ENCODE results near the gene QSOX2. TPM values are rescaled to one million over a fixed set of nuclear protein-coding genes. Genes with fewer than 3 reads are reported as not detected.

The QSOX2 gene
- total RNA-seq, 4 donors from 2014 or later: 5.6 to 18.5 (median 6.6) TPM

DNA sequence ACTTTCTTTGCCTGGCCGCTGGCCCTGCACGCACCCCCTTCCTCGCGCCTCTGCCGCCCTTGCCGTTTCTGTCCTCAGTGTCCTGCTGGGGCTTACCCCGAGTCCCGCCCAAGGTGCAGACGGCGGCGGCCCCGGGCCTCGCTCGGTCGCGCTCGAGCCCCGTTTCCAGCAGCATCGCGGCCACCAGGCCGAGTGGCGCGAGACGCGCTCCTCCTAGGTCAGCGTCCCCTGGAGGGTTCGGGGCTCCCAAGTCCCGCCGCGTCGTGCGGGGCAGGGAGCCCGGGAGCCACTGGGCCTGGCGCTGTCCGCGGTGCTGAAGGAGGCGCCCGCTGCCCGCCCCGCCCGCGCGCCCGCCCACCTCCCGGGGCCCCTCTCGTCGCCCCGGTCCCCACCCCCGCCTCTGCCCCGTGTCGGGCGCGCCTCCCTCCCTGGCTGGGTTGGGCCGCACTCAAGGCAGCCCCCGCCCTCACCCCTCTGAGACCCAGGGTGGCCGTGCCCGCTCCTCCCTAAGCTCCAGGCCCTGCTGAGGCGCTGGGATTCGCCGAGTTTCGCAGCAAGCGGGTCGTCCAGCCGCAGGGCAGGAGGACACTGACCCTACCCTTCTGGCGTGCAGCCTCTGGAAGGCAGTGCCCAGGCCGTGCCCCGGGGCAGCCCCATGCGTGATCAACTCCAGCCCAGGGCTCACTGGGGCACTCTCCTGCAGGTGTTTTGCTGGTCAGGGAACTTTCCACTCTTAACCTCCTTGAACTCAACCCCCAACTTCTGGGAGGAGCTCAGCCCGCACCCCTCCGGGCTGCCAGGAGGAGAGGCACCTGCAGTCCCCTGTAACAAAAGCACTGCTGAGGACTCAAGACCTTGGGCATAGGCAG, 40.5 kb downstream of the QSOX2 start, which contains the start of gene LHX3:
Gene LHX3 (minus strand): TSS at position 291 of the 869 bp plus-strand sequence. CDS start 116 bp downstream, at position 175.
- no peak for ATAC-seq (ENCODE audit: low FRiP score)
- TF ChIP-seq, protein P1, sequence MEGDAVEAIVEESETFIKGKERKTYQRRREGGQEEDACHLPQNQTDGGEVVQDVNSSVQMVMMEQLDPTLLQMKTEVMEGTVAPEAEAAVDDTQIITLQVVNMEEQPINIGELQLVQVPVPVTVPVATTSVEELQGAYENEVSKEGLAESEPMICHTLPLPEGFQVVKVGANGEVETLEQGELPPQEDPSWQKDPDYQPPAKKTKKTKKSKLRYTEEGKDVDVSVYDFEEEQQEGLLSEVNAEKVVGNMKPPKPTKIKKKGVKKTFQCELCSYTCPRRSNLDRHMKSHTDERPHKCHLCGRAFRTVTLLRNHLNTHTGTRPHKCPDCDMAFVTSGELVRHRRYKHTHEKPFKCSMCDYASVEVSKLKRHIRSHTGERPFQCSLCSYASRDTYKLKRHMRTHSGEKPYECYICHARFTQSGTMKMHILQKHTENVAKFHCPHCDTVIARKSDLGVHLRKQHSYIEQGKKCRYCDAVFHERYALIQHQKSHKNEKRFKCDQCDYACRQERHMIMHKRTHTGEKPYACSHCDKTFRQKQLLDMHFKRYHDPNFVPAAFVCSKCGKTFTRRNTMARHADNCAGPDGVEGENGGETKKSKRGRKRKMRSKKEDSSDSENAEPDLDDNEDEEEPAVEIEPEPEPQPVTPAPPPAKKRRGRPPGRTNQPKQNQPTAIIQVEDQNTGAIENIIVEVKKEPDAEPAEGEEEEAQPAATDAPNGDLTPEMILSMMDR (IDR thresholded peaks at IDR 0.05): no peak

DNA sequence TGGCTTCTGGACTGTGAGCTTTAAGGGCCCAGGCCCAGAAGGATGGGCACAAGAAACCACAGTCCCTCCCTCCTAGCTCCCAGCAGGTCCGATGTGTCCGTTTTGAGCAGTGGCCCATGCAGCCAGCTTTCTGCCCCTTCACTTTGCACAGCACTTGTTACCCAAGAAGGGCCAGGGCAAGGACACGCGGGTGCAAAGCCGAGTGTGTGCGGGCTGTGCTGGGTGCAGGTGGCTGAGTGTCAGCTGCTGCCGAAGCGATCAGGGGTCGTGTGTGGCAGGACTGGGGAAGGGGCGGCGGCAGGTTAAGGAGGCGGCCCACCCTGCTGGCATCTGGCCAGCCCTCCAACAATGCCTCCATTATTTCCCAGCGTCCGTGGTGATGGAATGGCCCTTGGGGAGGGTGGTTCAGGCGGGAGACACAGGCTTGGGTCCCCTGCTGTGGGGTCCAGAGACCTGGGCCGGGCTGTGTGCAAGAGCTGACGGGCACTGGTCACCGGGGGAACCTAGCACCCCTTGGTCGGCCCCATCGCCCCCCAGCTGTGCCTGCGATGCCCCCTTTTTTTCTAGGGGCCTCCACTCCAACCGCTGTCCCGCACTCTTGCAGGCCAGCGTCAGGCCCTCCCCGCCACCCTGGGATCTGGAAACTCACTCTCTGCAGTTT, 41.3 kb downstream of the QSOX2 start:
- no peak for DNase-seq (ENCODE audit: low spot score)
- ATAC-seq (ENCODE audit: low FRiP score): no peak
- TF ChIP-seq, protein P1 (IDR thresholded peaks at IDR 0.05): no peak

More for the DNA sequence above, 40.5 kb downstream of the QSOX2 start, which contains the start of gene LHX3:
- DNase-seq (ENCODE audit: low spot score): no peak

DNA sequence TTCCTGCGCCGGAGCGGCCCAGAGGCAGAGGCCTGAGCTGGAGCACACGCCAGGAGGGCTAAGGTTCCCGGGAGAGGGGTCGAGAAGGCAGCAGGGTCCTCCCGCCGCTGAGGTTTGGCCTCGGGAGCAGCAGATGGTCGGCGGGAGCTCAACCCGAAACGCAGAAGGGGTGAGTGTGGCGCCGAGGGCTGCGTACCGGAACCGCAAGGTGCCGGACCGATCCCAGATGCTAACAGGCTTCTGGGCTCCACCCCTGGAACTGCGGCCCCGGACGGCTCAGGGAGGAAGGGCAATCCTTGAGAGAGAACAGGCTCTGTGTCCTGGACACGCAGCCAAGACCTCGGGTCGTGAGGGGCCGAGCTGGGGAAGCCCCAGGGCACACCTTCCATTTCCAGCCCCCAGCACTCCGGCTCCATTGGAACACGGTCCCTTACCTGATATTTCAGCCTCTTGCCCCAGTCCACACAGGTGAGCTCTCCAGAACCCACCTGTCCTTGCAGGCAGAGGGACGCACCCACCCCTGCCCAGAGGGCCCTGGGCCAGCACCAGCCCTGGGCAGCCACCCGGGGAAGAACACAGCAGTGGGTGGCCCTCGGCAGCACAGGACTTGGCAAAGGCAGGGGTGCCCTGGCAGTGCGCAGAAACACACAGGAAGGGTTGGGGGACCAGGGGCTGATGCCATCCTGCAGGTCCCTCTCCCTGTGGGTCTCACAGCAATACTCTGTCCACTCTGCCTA, 42.0 kb downstream of the QSOX2 start:
- DNase-seq (ENCODE audit: low spot score) (no peak), ATAC-seq (ENCODE audit: low FRiP score) (no peak)

DNA sequence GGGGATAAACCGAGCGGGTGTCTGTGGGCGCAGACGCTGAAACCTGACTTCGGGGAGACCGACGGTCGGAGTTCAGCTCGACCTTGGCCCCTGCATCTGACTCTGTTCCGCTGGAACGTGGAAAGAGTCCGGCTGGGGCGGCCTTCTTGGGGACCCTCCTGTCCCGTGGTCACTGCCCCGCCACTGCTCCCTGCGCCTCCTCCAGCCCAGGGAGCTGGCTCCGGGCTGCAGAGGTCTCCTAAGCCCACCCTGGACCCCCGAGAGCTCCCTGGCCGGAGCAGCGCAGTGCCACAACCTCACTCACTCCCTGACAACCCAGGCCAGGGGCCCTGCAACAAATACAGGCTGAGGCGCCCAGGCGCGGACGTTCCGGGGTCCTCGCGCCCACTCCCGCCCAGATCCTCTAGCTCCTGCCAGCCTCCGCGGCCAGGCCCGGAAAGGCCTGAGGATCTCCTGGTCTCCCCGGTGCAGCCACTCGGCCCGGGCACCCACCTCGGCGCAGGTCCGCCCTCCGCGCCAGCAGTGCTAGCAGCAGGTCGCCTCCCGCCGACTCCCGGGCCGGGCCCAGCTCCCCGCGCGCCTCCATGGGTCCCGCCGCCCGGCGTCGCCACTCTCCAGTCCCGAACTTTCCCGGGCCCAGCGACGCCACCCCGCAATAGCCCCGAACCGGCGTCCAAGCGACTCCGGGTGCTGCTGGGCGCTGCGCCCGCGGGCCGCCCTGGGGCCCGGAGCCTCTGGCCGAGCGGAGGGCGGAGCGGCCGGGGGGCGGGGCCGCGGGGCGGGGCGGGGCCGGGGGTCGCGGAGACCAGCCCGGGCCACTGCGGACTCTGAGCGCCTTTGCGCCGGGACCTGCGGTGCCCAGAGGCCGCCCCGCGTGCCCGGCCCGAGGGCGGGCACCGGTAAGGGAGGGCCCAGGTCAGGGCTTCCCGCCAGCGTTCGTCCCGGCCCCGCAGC, 42.9 kb downstream of the QSOX2 start:
- DNase-seq (ENCODE audit: low spot score) (no peak), ATAC-seq (ENCODE audit: low FRiP score) (no peak)
- TF ChIP-seq, protein P1 (IDR thresholded peaks at IDR 0.05): no peak

More for the DNA sequence above, 42.0 kb downstream of the QSOX2 start:
- TF ChIP-seq, protein P1 (IDR thresholded peaks at IDR 0.05): no peak

DNA sequence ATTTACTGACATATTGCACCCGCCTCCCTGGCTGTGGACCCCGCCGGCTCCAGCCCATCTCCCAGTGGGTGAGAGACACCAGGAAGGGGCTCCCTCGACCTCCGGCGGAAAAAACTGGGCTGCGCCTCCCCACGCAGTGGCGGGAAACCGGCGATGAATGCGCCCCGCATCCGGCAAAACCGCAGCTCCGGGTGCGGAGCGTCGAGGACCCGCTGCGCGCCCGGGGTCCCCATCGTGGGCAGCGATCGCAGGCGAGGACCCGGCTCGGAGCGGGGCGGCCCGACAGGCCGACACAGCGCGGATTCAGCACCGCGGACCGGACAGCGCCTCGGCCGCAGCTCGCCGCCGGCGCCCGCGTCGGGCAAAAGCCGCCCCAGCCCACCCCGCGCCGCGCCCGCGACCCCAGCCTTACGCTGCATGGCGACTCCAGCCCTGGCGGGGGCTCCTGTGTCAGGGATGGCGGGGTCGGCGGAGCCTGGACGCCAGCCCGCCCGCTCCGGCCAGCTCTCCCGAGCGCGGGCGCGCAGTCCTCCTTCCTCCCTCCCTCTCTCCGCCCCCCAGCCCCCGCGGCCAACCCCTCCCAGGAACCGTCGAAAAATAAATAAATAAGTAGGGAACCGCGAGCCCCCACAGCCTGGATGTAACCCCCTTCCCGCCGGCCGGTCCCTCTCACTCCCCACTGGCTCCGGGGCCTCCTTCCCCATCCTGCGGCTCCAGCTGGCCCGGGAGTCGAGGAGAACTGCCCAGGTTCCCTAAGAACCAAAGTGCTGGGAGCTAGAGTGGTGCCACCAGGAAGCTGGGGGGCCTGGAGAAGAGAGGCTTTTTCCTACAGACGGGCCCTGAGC, 43.8 kb downstream of the QSOX2 start:
- ATAC-seq (ENCODE audit: low FRiP score): no peak
- TF ChIP-seq, protein P1 (IDR thresholded peaks at IDR 0.05): no peak
- DNase-seq (ENCODE audit: low spot score): no peak
